Esophagus muscularis mucosa (tissue), 4 donors: ENCODE data around the gene DTD1. TPM values are rescaled to one million over a fixed set of nuclear protein-coding genes. Genes with fewer than 3 reads are reported as not detected.

Experiments used
- DNase-seq: peaks from one replicate; pipeline ENCODE4 v3.0.0-alpha.2; 2017; ENCODE audit errors: extremely low spot score
- H3K27ac ChIP-seq, 4 donors: fragments of 200-600 bp; sonication (generic); replicated peaks in 1 of 4; 1 replicate in 3 of 4; 2 replicates in 1 of 4; pipeline ENCODE4 v1.5.1; 2016 to 2019; ENCODE audit warnings: mild to moderate bottlenecking in 1 of 4
- H3K27me3 ChIP-seq, 4 donors: fragments of 200-600 bp; sonication (generic); one replicate each; pipeline versions ENCODE4 v1.5.1 to v1.6.0; 2016 to 2019
- H3K36me3 ChIP-seq, 4 donors: fragments of 200-600 bp; sonication (generic); one replicate each; pipeline ENCODE4 v1.5.1; 2016 to 2019
- H3K4me1 ChIP-seq, 4 donors: fragments of 200-600 bp; sonication (generic); one replicate each; pipeline ENCODE4 v1.5.1; 2016 to 2019
- H3K4me3 ChIP-seq, 4 donors: fragments of 200-600 bp; sonication (generic); 1 replicate in 2 of 4; 2 replicates in 2 of 4; pipeline ENCODE4 v1.5.1; 2016 to 2019; ENCODE audit warnings: mild to moderate bottlenecking in 4 of 4, moderate library complexity in 1 of 4
- H3K9me3 ChIP-seq, 4 donors: fragments of 200-600 bp; sonication (generic); 1 replicate in 3 of 4; 2 replicates in 1 of 4; pipeline ENCODE4 v1.5.1; 2016 to 2019
- EP300 ChIP-seq: sonication (generic); formaldehyde crosslinking; IDR thresholded peaks from one replicate; pipeline ENCODE4 v1.6.1; 2017; ENCODE audit warnings: antibody characterized with exemption
- POLR2A ChIP-seq: fragments of 450-650 bp; IDR thresholded peaks from one replicate; pipeline ENCODE4 v1.6.1; 2017; ENCODE audit warnings: antibody characterized with exemption, moderate library complexity, mild to moderate bottlenecking, low read depth
- POLR2AphosphoS5 ChIP-seq, 2 donors: sonication (generic); formaldehyde crosslinking; IDR thresholded peaks; one replicate each; pipeline ENCODE4 v1.6.1; 2017; ENCODE audit warnings: antibody characterized with exemption in 2 of 2
- WGBS: methylation state at CpG from one replicate; pipeline ENCODE4 v1.1.5; 2018; 5-methylcytosine and 5-hydroxymethylcytosine counted together
- intact Hi-C: fragments of 100-400 bp; cut with DNase I; formaldehyde crosslinking; loops from one replicate; pipeline ENCODE4 v1.15.1; 2023
- total RNA-seq, 4 donors: library from RNA; depleted of rRNA; stranded (reverse); fragments of >200 nt; gene quantifications; one replicate each; pipeline versions ENCODE4 v1.1.0 to v1.2.1, GENCODE V29; 2016
- TF ChIP-seq, protein P1 (sequence below), 3 experiments: fragments of 200-600 bp in 2 of 3; fragments of 450-650 bp in 1 of 3; sonication (generic) in 2 of 3; IDR thresholded peaks; one replicate each; pipeline ENCODE4 v1.5.1; 2017 to 2019; ENCODE audit warnings: antibody characterized with exemption in 3 of 3, mild to moderate bottlenecking in 2 of 3, moderate library complexity in 1 of 3

Gene DTD1
- total RNA-seq, 4 donors from 2014 or later, result 15.1 to 20.0 (median 17.5) TPM

DNA sequence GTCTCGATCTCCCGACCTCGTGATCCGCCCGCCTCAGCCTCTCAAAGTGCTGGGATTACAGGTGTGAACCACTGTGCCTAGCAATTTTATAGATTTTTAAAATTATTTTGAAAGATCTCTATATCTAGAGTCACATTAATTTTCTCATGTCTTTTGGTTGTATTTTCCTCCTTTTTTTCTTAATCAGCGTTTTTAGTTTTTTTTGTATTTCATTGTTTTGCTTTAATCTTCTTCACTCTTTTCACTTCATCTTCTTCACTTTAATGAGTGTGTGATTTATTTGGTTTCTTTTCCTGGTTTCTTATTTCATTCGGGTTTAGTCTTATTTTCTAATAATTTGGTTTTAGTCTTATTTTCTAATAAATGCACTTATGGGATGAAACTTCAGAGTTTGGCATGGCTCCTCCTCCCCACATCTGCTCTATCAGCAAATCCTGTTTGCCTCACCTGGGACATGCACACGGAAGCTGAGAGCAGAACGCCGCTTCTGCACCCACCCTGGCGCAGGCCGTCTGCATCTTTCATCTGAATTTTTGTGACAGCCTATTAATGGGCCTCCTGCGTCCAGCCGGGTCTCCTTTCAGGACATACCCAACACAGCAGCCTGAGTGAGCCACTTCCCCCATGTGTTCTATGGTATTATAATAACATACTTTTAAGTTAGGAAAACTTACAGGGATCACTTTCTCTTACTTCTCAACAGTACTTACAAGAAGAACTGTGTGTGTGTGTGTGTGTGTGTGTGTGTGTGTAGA is 35.5 kb downstream of the DTD1 start:
- TF ChIP-seq POLR2A (no peak), POLR2AphosphoS5 (IDR thresholded peaks at IDR 0.05) (no peak), EP300 (no peak)
- TF ChIP-seq, protein P1, sequence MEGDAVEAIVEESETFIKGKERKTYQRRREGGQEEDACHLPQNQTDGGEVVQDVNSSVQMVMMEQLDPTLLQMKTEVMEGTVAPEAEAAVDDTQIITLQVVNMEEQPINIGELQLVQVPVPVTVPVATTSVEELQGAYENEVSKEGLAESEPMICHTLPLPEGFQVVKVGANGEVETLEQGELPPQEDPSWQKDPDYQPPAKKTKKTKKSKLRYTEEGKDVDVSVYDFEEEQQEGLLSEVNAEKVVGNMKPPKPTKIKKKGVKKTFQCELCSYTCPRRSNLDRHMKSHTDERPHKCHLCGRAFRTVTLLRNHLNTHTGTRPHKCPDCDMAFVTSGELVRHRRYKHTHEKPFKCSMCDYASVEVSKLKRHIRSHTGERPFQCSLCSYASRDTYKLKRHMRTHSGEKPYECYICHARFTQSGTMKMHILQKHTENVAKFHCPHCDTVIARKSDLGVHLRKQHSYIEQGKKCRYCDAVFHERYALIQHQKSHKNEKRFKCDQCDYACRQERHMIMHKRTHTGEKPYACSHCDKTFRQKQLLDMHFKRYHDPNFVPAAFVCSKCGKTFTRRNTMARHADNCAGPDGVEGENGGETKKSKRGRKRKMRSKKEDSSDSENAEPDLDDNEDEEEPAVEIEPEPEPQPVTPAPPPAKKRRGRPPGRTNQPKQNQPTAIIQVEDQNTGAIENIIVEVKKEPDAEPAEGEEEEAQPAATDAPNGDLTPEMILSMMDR (IDR thresholded peaks at IDR 0.05), result no peak
- intact Hi-C loops, result loop anchor here (10.0 kb wide), 1 partner anchor 1041 kb away; no protein-coding TSS in a partner anchor
- 88% methylated on average over 14 of the region's 14 CpGs for WGBS

DNA sequence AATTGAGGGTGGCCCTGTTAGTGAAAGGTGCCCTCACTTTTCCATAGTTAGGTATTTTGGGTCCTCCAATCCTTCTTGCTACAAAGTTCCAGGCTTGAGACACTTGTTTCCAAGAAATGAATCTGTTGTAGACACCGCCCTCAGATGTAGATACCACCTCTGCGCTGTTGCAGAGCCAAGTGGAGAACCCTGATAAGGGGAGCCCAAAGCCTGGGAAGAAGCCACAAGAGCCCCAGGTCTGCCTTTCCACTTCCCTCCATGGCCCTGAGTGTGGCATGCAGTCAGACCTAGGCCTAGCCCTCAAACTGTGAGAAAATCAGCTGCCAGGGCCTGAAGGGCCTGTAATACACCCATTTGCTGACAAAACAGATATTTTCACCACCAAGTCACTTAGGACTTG is 37.1 kb downstream of the DTD1 start:
- TF ChIP-seq, protein P1 (IDR thresholded peaks at IDR 0.05), result no peak
- TF ChIP-seq POLR2A, result no peak
- no peak for TF ChIP-seq EP300
- no peak for TF ChIP-seq POLR2AphosphoS5 (IDR thresholded peaks at IDR 0.05)
- intact Hi-C loops, result loop anchor here (10.0 kb wide), 1 partner anchor 1040 kb away; no protein-coding TSS in a partner anchor
- Histone ChIP-seq H3K27me3 (no peaks in the 10 kb centered on the region), H3K4me3 (no peak overlapping the region), H3K27ac (no peak overlapping the region), H3K4me1 (no peaks in the 10 kb centered on the region), H3K9me3 (no peaks in the 10 kb centered on the region), H3K36me3 (peaks cover 0 to 21% (median 9%) of the 10 kb centered on the region in 4 donors)
- WGBS, result 43% methylated on average over 2 of the region's 2 CpGs
- DNase-seq, result no peak

More for the DNA sequence above, 35.5 kb downstream of the DTD1 start:
- Histone ChIP-seq H3K27me3 (no peaks in the 10 kb centered on the region), H3K9me3 (no peaks in the 10 kb centered on the region), H3K4me1 (no peaks in the 10 kb centered on the region), H3K36me3 (peaks cover 0 to 11% (median 2%) of the 10 kb centered on the region in 4 donors), H3K4me3 (no peak overlapping the region), H3K27ac (no peak overlapping the region)
- no peak for DNase-seq

DNA sequence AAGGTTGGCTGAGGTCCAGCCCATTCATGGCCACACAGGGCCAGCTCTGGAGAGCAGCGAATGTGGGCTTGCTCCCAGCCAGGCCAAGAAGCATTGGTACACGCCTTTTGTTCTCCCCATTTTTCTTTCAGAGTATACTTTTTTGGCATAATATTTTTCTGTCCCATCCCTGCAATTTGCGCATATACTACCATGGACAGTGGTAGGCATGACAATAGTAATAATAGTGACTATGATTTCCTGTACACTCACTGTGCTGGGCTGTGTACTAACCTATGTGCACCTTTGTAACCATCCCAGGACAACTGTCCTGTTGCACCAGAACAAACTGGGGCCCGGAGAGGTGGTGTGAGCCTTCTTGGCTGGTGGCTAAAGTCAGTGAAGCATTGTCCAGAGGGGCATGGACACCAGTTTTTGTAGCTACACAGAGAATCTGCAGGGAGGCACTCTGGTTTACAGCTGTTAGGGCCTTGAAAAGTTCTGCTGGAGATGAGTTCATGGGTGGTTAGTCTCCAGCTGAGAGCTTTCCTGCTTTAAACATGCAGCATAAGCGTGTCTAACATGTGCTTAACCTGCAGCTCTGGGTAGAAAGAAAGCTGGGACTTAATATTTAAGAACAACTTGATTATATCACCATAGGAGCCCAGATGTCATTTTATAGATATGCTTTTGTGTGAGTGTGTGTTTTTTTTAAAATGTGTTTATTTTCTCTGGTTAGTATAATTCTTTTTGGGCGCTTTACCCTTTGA is 38.2 kb downstream of the DTD1 start:
- intact Hi-C loops, result loop anchor here (10.0 kb wide), 1 partner anchor 1039 kb away; no protein-coding TSS in a partner anchor
- WGBS, result 79% methylated on average over 5 of the region's 6 CpGs
- Histone ChIP-seq H3K27ac (no peak overlapping the region), H3K4me3 (no peak overlapping the region), H3K9me3 (no peaks in the 10 kb centered on the region), H3K36me3 (peaks cover 0 to 30% (median 16%) of the 10 kb centered on the region in 4 donors), H3K4me1 (no peaks in the 10 kb centered on the region), H3K27me3 (no peaks in the 10 kb centered on the region)
- DNase-seq, result no peak
- TF ChIP-seq, protein P1 (IDR thresholded peaks at IDR 0.05), result no peak
- no peak for TF ChIP-seq POLR2A
- no peak for TF ChIP-seq POLR2AphosphoS5 (IDR thresholded peaks at IDR 0.05)
- TF ChIP-seq EP300, result no peak

DNA sequence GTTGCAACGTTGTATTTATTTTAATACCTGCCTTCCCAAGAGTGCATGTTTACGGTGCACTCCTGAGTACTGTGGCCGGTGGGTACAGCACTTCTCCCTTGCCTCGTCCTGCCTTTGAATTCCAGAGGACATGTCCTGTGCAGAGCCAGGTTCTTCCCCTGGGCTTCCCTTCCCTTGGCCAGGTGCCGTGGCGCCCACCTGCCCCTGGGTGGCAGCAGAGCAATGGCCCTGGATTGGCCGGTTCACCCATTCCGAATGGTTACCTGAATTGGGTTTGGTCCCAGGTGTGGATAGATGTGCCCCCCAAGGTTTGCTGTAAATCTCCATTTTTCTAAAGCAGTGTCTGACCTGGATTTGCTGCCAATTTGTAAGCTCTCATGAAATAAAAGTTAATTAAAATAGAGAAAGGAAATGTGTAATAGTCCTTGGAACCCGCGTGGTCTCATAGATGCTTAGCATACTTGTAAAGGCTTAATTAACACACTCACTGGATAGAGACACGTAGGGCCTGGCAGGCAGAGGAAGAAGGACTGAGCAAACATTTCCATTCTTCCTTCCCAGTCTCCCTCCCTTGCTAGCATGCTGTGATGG is 40.6 kb downstream of the DTD1 start:
- no peaks in the 10 kb centered on the region for H3K27me3 ChIP-seq
- TF ChIP-seq EP300 (no peak), POLR2AphosphoS5 (IDR thresholded peaks at IDR 0.05) (no peak), POLR2A (no peak)
- TF ChIP-seq, protein P1 (IDR thresholded peaks at IDR 0.05), result peak in 1 of 3 experiments; percentile 38
- H3K4me3 ChIP-seq, result no peak overlapping the region
- H3K27ac ChIP-seq, result no peak overlapping the region
- 83% methylated on average over 11 of the region's 11 CpGs for WGBS
- no peaks in the 10 kb centered on the region for H3K9me3 ChIP-seq
- H3K36me3 ChIP-seq, result peaks cover 0 to 36% (median 18%) of the 10 kb centered on the region in 4 donors
- no peaks in the 10 kb centered on the region for H3K4me1 ChIP-seq
- no peak for DNase-seq
- intact Hi-C loops, result loop anchor here (10.0 kb wide), 1 partner anchor 1036 kb away; no protein-coding TSS in a partner anchor
